Myocyte (in vitro differentiated cells): Measurements from ENCODE around the gene MPI. TPM values are rescaled to one million over a fixed set of nuclear protein-coding genes. Genes with fewer than 3 reads are reported as not detected.
"Not testable (repeated sequence)": the region's sequence is repeated elsewhere in the genome, so short reads cannot be mapped to it uniquely, and the experiment has no call there.

Experiments
- DNase-seq: peaks from one replicate; pipeline ENCODE4 v3.0.0-alpha.2; 2012; ENCODE audit warnings: low read depth
- microRNA-seq: library from miRNA; unstranded; fragments of <30 nt; microRNA quantifications from one replicate; pipeline ENCODE4, GENCODE V29; 2016
- total RNA-seq: library from RNA; depleted of rRNA; stranded (reverse); fragments of >200 nt; gene quantifications from 2 replicates; pipeline ENCODE4 v1.2.3, GENCODE V29; 2014

Gene MPI
- total RNA-seq, 1 donor from 2014 or later, result 342 TPM

GRCh38 chr15:74928771-74929198 lies 38.9 kb downstream of the MPI start:
- no peak for DNase-seq

- no peak for DNase-seq
Measured at GRCh38 chr15:74933573-74933972, 43.7 kb downstream of the MPI start.

DNA sequence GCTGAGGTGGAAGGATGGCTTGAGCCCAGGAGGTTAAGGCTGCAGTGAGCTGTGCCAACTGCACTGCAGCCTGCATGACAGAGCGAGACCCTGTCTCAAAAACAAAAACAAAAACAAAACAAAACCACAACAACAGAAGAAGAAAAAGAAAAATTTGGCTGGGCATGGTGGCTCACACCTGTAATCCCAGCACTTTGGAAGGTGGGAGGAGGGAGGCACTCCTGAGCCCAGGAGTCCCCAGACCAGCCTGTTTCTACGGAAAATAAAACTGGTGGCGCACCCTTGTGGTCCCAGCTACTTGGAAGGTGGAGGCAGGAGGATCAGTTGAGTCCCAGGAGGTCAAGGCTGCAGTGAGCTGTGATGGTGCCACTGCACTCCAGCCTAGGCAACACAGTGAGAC lies 45.4 kb downstream of the MPI start:
- not testable (repeated sequence) for DNase-seq

DNA sequence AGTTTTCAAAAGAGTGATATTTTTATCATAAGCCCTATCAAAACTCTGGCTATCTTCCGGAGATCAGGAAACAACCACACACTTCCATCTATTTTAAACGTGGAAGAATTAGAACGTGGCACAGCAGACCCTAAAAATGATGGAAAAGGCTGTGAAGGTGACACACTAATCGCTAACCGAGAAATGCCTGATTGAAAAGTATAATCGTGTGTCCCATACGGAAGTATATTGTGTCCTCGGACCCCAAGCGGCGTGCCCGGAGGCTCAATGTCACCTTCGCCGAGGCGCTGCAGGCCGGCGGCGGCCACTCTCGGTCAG lies 47.4 kb downstream of the MPI start:
- DNase-seq, result no peak

DNA sequence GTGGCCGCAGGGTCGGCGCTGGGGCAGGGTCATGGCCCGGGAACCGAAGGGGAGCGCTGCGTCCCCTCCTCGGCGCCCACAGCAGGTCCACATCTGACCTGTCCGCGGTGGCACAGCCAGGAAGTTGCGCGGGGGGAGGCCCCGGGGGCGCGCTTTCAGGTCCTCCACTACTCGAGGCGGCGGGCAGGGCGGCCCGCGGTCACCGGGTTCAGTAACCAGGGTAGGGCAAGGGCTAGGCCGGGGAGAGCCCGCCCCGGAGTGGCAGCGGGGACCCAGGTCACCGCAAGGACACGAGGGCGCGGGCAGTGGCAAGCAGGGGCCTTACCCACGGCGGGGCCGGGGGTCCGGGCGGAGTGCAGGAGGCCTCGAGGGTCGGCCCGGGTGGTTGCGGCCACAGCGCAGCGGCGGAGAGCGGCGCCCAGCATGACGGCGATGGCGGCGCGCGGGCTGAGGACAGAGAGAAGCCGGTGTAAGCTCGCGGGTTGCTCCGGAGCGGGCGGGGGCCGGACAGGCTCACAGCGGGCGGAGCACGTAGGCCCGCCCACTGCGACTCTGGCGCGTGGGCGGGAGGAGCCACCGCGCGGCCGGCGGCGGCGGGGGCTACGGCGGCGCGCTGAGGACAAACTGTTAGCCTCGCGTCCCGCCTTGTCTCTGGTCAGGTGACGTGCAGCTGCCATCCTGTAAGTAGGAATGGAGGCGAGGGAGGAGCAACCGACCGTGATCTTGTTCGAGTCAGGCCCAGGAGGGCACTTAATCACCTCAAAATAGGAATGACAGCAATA lies 47.9 kb downstream of the MPI start, which contains the start of gene COX5A:
COX5A (minus strand) TSS at position 484 of the 782 bp plus-strand sequence; CDS start at position 425, 59 bp downstream.
- peak; percentile 97 for DNase-seq

GRCh38 chr15:74950078-74950908 lies 60.5 kb downstream of the MPI start:
- DNase-seq, result peak; percentile 83

DNA sequence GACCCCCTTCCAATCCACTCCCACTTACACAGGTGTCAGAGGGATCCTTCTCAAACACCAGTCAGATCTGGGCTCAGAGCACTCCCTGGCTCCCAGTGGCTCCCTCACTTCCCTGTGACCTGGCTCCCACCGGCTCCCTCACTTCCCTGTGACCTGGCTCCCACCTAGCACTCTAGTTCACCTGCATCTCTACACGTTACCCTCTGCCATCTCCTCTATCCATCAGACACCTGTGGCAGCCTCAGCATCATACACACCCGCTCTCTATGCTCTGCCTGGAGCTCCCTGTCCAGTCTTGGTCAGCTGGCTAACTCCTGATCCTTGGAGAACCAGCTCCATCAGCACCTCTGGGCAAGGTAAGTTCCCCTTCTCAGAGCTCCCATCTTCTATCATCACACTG lies 61.2 kb downstream of the MPI start:
- DNase-seq, result no peak

Small RNA genes within 50 kb of the gene (microRNA-seq; reads per million reads assigned to microRNA genes)
- gene MIR6882, result not detected

Other genes with a start within 250 kb of the MPI start
- gene EDC3, start 194.0 kb upstream of the MPI start, total RNA-seq, result 8.5 and 9.5 TPM in 2 replicates
- not detected in 2 replicates for gene CYP1A1, start 164.5 kb upstream of the MPI start, total RNA-seq
- gene CYP1A2, start 141.2 kb upstream of the MPI start, total RNA-seq, result not detected in 2 replicates
- gene CSK, start 108.0 kb upstream of the MPI start, total RNA-seq, result 20.1 and 21.0 TPM in 2 replicates
- not detected in 2 replicates for gene LMAN1L, start 77.2 kb upstream of the MPI start, total RNA-seq
- not detected in 2 replicates for gene CPLX3, start 63.4 kb upstream of the MPI start, total RNA-seq
- 75.0 and 80.5 TPM in 2 replicates for gene ULK3, start 46.9 kb upstream of the MPI start, total RNA-seq
- 59.2 and 77.2 TPM in 2 replicates for gene SCAMP2, start 16.7 kb upstream of the MPI start, total RNA-seq
- 111 and 113 TPM in 2 replicates for gene FAM219B, start 16.8 kb downstream of the MPI start, total RNA-seq
- 140 and 153 TPM in 2 replicates for gene COX5A, start 48.0 kb downstream of the MPI start, total RNA-seq
- 2.6 and 3.2 TPM in 2 replicates for gene RPP25, start 66.7 kb downstream of the MPI start, total RNA-seq
- 0.56 and 1.6 TPM in 2 replicates for gene SCAMP5, start 105.5 kb downstream of the MPI start, total RNA-seq
- gene PPCDC, start 133.5 kb downstream of the MPI start, total RNA-seq, result 7.5 and 15.2 TPM in 2 replicates